Measurements from ENCODE around the gene TGFBR3L. TPM values are rescaled to one million over a fixed set of nuclear protein-coding genes. Genes with fewer than 3 reads are reported as not detected.

Gene TGFBR3L
- total RNA-seq, 1 donor from 2014 or later: 0.69 TPM

GRCh38 chr19:7895565-7895964 lies 19.1 kb upstream of the TGFBR3L start:
- Mint-ChIP-seq H3K4me1 (ENCODE audit: low read depth, unreplicated experiment) (no peaks in the 10 kb centered on the region), H3K27ac (ENCODE audit: unreplicated experiment) (no peak overlapping the region), H3K4me3 (ENCODE audit: unreplicated experiment) (no peak overlapping the region), H3K36me3 (ENCODE audit: unreplicated experiment) (no peaks in the 10 kb centered on the region), H3K9me3 (ENCODE audit: unreplicated experiment) (no peaks in the 10 kb centered on the region), H3K27me3 (ENCODE audit: unreplicated experiment) (peaks cover 3% of the 10 kb centered on the region)
- no peak for TF ChIP-seq CTCF (IDR thresholded peaks at IDR 0.05; ENCODE audit: partially characterized antibody, unreplicated experiment)
- DNase-seq: no peak

GRCh38 chr19:7897292-7897691 lies 17.3 kb upstream of the TGFBR3L start:
- no peak overlapping the region for H3K4me3 Mint-ChIP-seq (ENCODE audit: unreplicated experiment)
- H3K27me3 Mint-ChIP-seq (ENCODE audit: unreplicated experiment): peaks cover 4% of the 10 kb centered on the region
- H3K9me3 Mint-ChIP-seq (ENCODE audit: unreplicated experiment): no peaks in the 10 kb centered on the region
- no peaks in the 10 kb centered on the region for H3K4me1 Mint-ChIP-seq (ENCODE audit: low read depth, unreplicated experiment)
- TF ChIP-seq CTCF (IDR thresholded peaks at IDR 0.05; ENCODE audit: partially characterized antibody, unreplicated experiment): no peak
- no peak overlapping the region for H3K27ac Mint-ChIP-seq (ENCODE audit: unreplicated experiment)
- no peaks in the 10 kb centered on the region for H3K36me3 Mint-ChIP-seq (ENCODE audit: unreplicated experiment)
- no peak for DNase-seq

GRCh38 chr19:7898967-7899366 lies 15.7 kb upstream of the TGFBR3L start:
- H3K4me3 Mint-ChIP-seq (ENCODE audit: unreplicated experiment): no peak overlapping the region
- peaks cover 2% of the 10 kb centered on the region for H3K4me1 Mint-ChIP-seq (ENCODE audit: low read depth, unreplicated experiment)
- peaks cover 4% of the 10 kb centered on the region for H3K9me3 Mint-ChIP-seq (ENCODE audit: unreplicated experiment)
- H3K36me3 Mint-ChIP-seq (ENCODE audit: unreplicated experiment): no peaks in the 10 kb centered on the region
- no peak for DNase-seq
- peaks cover 11% of the 10 kb centered on the region for H3K27me3 Mint-ChIP-seq (ENCODE audit: unreplicated experiment)
- H3K27ac Mint-ChIP-seq (ENCODE audit: unreplicated experiment): no peak overlapping the region
- no peak for TF ChIP-seq CTCF (IDR thresholded peaks at IDR 0.05; ENCODE audit: partially characterized antibody, unreplicated experiment)

- no peak for TF ChIP-seq CTCF (IDR thresholded peaks at IDR 0.05; ENCODE audit: partially characterized antibody, unreplicated experiment)
Measured at GRCh38 chr19:7899751-7900378, 14.8 kb upstream of the TGFBR3L start.

GRCh38 chr19:7900401-7900870 lies 14.2 kb upstream of the TGFBR3L start:
- H3K27me3 Mint-ChIP-seq (ENCODE audit: unreplicated experiment): peaks cover 11% of the 10 kb centered on the region
- H3K4me3 Mint-ChIP-seq (ENCODE audit: unreplicated experiment): no peak overlapping the region
- H3K9me3 Mint-ChIP-seq (ENCODE audit: unreplicated experiment): peaks cover 8% of the 10 kb centered on the region
- peaks cover 7% of the 10 kb centered on the region for H3K4me1 Mint-ChIP-seq (ENCODE audit: low read depth, unreplicated experiment)
- H3K36me3 Mint-ChIP-seq (ENCODE audit: unreplicated experiment): no peaks in the 10 kb centered on the region
- no peak for TF ChIP-seq CTCF (IDR thresholded peaks at IDR 0.05; ENCODE audit: partially characterized antibody, unreplicated experiment)
- H3K27ac Mint-ChIP-seq (ENCODE audit: unreplicated experiment): no peak overlapping the region
- no peak for DNase-seq

More at GRCh38 chr19:7899751-7900378, 14.8 kb upstream of the TGFBR3L start:
- Mint-ChIP-seq H3K4me3 (ENCODE audit: unreplicated experiment) (no peak overlapping the region), H3K36me3 (ENCODE audit: unreplicated experiment) (no peaks in the 10 kb centered on the region), H3K4me1 (ENCODE audit: low read depth, unreplicated experiment) (peaks cover 4% of the 10 kb centered on the region), H3K27me3 (ENCODE audit: unreplicated experiment) (peaks cover 11% of the 10 kb centered on the region), H3K9me3 (ENCODE audit: unreplicated experiment) (peaks cover 5% of the 10 kb centered on the region), H3K27ac (ENCODE audit: unreplicated experiment) (no peak overlapping the region)
- no peak for DNase-seq

Measured in glutamatergic neuron (in vitro differentiated cells).